GM21360 (cell line): Measurements from ENCODE around the gene FOXO1.

Experiments
- ATAC-seq: cut with Tn5 transposase; IDR thresholded peaks from one replicate; pipeline ENCODE4 v1.9.1; 2021; ENCODE audit warnings: mild to moderate bottlenecking, moderate library complexity; ENCODE audit not compliant: unreplicated experiment

Gene FOXO1

GRCh38 chr13:40552895-40553294 is 113.5 kb downstream of the FOXO1 start:
- ATAC-seq: no peak

GRCh38 chr13:40550130-40550529 is 116.3 kb downstream of the FOXO1 start:
- ATAC-seq: no peak

- no peak for ATAC-seq
Observed at GRCh38 chr13:40549500-40550094, 116.8 kb downstream of the FOXO1 start.

GRCh38 chr13:40547591-40548315 is 118.7 kb downstream of the FOXO1 start:
- no peak for ATAC-seq

GRCh38 chr13:40546047-40546446 is 120.4 kb downstream of the FOXO1 start:
- ATAC-seq: no peak

- no peak for ATAC-seq
Observed at GRCh38 chr13:40540328-40541044, 126.0 kb downstream of the FOXO1 start.

GRCh38 chr13:40539576-40540327 is 126.7 kb downstream of the FOXO1 start:
- ATAC-seq: no peak

GRCh38 chr13:40537146-40537895 is 129.1 kb downstream of the FOXO1 start:
- ATAC-seq: no peak

GRCh38 chr13:40536443-40537113 is 129.9 kb downstream of the FOXO1 start:
- ATAC-seq: no peak

- ATAC-seq: no peak
Observed at GRCh38 chr13:40535345-40535836, 131.1 kb downstream of the FOXO1 start.

- no peak for ATAC-seq
Observed at GRCh38 chr13:40534456-40534855, 132.0 kb downstream of the FOXO1 start.

GRCh38 chr13:40533072-40533471 is 133.4 kb downstream of the FOXO1 start:
- ATAC-seq: no peak

- no peak for ATAC-seq
Observed at GRCh38 chr13:40530961-40531360, 135.5 kb downstream of the FOXO1 start.

GRCh38 chr13:40528881-40529280 is 137.6 kb downstream of the FOXO1 start:
- no peak for ATAC-seq

- ATAC-seq: no peak
Observed at GRCh38 chr13:40527914-40528313, 138.5 kb downstream of the FOXO1 start.

GRCh38 chr13:40522282-40522681 is 144.2 kb downstream of the FOXO1 start:
- no peak for ATAC-seq

- ATAC-seq: no peak
Observed at GRCh38 chr13:40520916-40521315, 145.5 kb downstream of the FOXO1 start.

GRCh38 chr13:40519637-40520036 is 146.8 kb downstream of the FOXO1 start:
- no peak for ATAC-seq

- ATAC-seq: no peak
Observed at GRCh38 chr13:40518481-40518882, 148.0 kb downstream of the FOXO1 start.
